Prostate gland (tissue), 2 donors: ENCODE data around the gene ABHD17A. TPM values are rescaled to one million over a fixed set of nuclear protein-coding genes. Genes with fewer than 3 reads are reported as not detected.

ENCODE experiments used
- DNase-seq: peaks from one replicate; pipeline ENCODE4 v3.0.0-alpha.2; 2019; ENCODE audit warnings: low spot score
- H3K27ac ChIP-seq, 2 donors: fragments of 200-600 bp; sonication (generic); 2 replicates each; pipeline ENCODE4 v1.5.1; 2017 to 2019
- H3K27me3 ChIP-seq: fragments of 200-600 bp; sonication (generic); replicated peaks from 2 replicates; pipeline ENCODE4 v1.5.1; 2019; ENCODE audit not compliant: insufficient read depth
- H3K36me3 ChIP-seq, 2 donors: fragments of 200-600 bp; sonication (generic); 1 replicate in 1 of 2; 2 replicates in 1 of 2; pipeline versions ENCODE4 v1.5.1 to v1.8.1; 2017 to 2019
- H3K4me1 ChIP-seq: fragments of 200-600 bp; sonication (generic); replicated peaks from 2 replicates; pipeline ENCODE4 v1.5.1; 2019
- H3K4me3 ChIP-seq, 2 donors: fragments of 200-600 bp; sonication (generic); 2 replicates each; pipeline ENCODE4 v1.5.1; 2017 to 2019
- H3K9me3 ChIP-seq: fragments of 200-600 bp; sonication (generic); 2 replicates; pipeline ENCODE4 v1.5.1; 2017
- POLR2A ChIP-seq: fragments of 450-650 bp; IDR thresholded peaks from one replicate; pipeline ENCODE4 v1.6.1; 2016; ENCODE audit warnings: antibody characterized with exemption, mild to moderate bottlenecking
- POLR2AphosphoS5 ChIP-seq: sonication (generic); formaldehyde crosslinking; IDR thresholded peaks from one replicate; pipeline ENCODE4 v1.6.1; 2017; ENCODE audit warnings: antibody characterized with exemption
- WGBS: methylation state at CpG from one replicate; pipeline ENCODE4 v1.1.5; 2018; 5-methylcytosine and 5-hydroxymethylcytosine counted together
- intact Hi-C: fragments of 100-400 bp; cut with DNase I; formaldehyde crosslinking; loops from one replicate; pipeline ENCODE4 v1.14.2; 2022
- total RNA-seq, 2 donors: library from RNA; depleted of rRNA; stranded (reverse); fragments of >200 nt; gene quantifications; one replicate each; pipeline ENCODE4 v1.1.0, GENCODE V29; 2016
- TF ChIP-seq, protein P1 (sequence below), 4 experiments: fragments of 200-600 bp in 2 of 4; fragments of 450-650 bp in 2 of 4; sonication (generic) in 2 of 4; IDR thresholded peaks; 1 replicate in 3 of 4; 2 replicates in 1 of 4; pipeline ENCODE4 v1.5.1; 2016 to 2019; ENCODE audit warnings: antibody characterized with exemption in 4 of 4, mild to moderate bottlenecking in 2 of 4, moderate library complexity in 2 of 4

Gene ABHD17A
- total RNA-seq, 2 donors from 2014 or later, result 131 to 146 TPM

DNA sequence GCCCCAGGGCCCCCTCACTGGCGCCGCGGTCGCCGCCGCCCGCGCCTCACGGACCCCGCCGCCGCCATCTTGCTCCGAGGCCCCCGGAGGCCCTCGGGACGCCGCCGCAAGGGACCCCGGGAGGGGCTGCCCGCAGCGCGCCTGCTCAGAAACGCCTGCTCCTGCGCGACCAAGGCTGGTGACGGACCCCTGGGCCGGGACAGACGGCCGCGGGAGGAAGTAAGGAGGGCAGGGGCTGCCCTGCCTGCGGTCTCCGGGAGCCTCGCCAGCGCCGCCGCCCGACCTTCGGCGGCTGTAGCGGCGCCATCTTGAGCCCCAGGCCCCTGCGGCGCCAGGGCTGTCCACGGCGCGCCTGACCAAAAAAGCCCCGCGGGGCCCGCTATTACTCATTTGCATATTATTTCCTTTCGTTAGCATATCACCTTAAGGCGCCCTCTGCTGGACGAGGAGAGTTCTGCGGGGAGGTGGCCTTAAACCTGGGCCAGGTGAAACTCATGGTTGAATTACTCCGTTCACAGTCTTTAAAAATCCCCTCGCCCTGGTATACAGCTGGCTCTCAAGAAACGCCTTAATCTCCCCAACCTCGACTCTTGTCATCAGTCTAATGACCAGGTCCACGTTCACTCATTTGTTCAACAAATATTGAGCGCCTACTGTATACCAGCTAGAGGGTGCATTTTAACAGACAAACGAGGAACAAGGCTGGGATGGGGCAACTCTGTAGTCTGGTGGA lies 36.7 kb downstream of the ABHD17A start, which contains the start of gene REXO1:
Gene REXO1, minus strand, starts transcription at position 85 of the 733 bp plus-strand sequence. CDS start 125 bp downstream, outside the sequence.
- H3K4me3 ChIP-seq, result peak within 1 kb of the TSS; percentile 93 to 95
- no peaks in the 10 kb centered on the region for H3K36me3 ChIP-seq
- peak; percentile 94 for DNase-seq
- 2% methylated on average over 41 of the region's 60 CpGs for WGBS
- no peaks in the 10 kb centered on the region for H3K27me3 ChIP-seq
- TF ChIP-seq POLR2AphosphoS5, result peak; percentile 85
- TF ChIP-seq, protein P1, sequence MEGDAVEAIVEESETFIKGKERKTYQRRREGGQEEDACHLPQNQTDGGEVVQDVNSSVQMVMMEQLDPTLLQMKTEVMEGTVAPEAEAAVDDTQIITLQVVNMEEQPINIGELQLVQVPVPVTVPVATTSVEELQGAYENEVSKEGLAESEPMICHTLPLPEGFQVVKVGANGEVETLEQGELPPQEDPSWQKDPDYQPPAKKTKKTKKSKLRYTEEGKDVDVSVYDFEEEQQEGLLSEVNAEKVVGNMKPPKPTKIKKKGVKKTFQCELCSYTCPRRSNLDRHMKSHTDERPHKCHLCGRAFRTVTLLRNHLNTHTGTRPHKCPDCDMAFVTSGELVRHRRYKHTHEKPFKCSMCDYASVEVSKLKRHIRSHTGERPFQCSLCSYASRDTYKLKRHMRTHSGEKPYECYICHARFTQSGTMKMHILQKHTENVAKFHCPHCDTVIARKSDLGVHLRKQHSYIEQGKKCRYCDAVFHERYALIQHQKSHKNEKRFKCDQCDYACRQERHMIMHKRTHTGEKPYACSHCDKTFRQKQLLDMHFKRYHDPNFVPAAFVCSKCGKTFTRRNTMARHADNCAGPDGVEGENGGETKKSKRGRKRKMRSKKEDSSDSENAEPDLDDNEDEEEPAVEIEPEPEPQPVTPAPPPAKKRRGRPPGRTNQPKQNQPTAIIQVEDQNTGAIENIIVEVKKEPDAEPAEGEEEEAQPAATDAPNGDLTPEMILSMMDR (IDR thresholded peaks at IDR 0.05), result peak; percentile 91 to 97 (median 94)
- TF ChIP-seq POLR2A, result peak; percentile 27
- peak within 1 kb of the TSS; percentile 95 to 100 for H3K27ac ChIP-seq
- peaks cover 31% of the 10 kb centered on the region for H3K4me1 ChIP-seq
- intact Hi-C loops, result no loop called here
- H3K9me3 ChIP-seq, result no peaks in the 10 kb centered on the region

DNA sequence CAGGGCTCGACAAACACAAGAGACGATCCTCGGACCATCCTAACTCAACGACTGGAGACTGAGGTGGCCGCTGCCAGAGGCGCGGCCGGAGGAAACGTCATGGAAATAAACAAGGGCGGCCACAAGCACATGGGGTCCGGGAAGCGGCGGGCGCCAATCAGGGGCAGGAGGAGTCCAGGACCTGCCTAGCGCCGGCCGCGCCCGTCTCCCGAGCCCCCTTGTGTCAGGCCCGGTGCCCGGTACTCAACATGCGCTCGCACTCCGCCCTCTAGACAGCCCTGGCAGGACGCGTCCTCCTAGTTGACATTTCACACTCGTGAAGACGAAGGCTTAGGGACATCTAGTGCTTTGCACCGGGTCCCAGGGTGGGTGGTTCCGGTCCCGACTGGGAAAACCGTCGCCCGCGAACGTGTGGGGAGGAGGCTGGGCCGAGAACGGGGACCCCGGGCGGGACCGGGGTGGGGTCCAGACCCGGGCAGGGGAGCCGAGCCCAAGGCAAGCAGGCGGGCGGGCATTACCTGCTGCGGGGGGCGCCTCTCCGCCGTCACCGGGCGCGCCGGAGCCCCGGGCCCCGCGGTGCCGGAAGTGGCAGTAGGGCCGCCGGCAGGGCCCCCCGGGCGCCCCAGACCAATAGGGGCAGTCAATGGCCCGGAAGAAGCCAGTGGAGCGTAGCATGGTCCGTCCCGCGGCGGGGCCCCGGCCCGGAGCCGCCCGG lies 37.5 kb downstream of the ABHD17A start:
- intact Hi-C loops, result no loop called here
- TF ChIP-seq POLR2A, result no peak
- no peak for TF ChIP-seq POLR2AphosphoS5
- TF ChIP-seq, protein P1 (IDR thresholded peaks at IDR 0.05), result no peak
- no peaks in the 10 kb centered on the region for H3K9me3 ChIP-seq
- DNase-seq, result no peak
- H3K4me1 ChIP-seq, result peaks cover 32% of the 10 kb centered on the region
- H3K4me3 ChIP-seq, result peak overlapping the region; percentile 93 to 95
- no peaks in the 10 kb centered on the region for H3K27me3 ChIP-seq
- no peaks in the 10 kb centered on the region for H3K36me3 ChIP-seq
- WGBS, result under 1% methylated on average over 42 of the region's 72 CpGs
- H3K27ac ChIP-seq, result peak overlapping the region; percentile 95 to 100

GRCh38 chr19:1847348-1847683 lies 38.0 kb downstream of the ABHD17A start:
- peak overlapping the region; percentile 93 to 95 for H3K4me3 ChIP-seq
- no peaks in the 10 kb centered on the region for H3K9me3 ChIP-seq
- TF ChIP-seq POLR2AphosphoS5, result no peak
- no peak for TF ChIP-seq POLR2A
- TF ChIP-seq, protein P1 (IDR thresholded peaks at IDR 0.05), result no peak
- intact Hi-C loops, result no loop called here
- H3K4me1 ChIP-seq, result peaks cover 32% of the 10 kb centered on the region
- no peaks in the 10 kb centered on the region for H3K27me3 ChIP-seq
- no peak for DNase-seq
- H3K36me3 ChIP-seq, result no peaks in the 10 kb centered on the region
- 9% methylated on average over 12 of the region's 12 CpGs for WGBS
- peak overlapping the region in 1 of 2 donors; percentile 100 for H3K27ac ChIP-seq

DNA sequence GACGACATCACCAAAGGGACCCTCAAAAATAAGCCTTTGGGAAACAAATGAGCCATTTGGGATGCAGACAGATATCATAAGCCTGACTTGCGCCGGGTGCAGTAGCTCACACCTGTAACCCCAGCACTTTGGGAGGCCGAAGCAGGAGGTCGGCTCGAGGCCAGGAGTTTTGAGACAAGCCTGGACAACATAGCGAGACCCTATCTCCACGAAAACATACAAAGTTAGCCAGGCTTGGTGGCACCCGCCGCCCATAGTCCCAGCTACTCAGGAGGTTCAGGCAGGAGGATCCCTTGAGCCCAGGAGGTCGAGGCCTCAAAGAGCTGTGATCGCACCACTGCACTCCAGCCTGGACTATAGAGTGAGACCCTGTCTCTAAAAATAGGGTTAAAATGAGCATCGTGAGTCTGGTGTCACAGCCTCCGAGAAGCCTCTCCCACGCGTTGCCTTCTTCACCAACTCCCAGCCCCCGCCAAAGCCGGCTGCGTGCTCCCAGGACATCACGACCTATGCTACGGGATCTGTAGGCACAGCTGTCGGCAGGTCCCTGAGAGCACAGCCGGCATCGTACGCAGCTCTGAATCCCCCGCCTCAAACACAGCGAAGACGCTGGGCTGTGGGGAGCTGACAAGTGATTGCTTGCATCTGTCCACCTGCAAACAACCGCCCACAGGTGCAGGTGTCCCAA lies 38.6 kb downstream of the ABHD17A start:
- Histone ChIP-seq H3K27ac (no peak overlapping the region), H3K4me1 (peaks cover 32% of the 10 kb centered on the region), H3K36me3 (no peaks in the 10 kb centered on the region), H3K9me3 (no peaks in the 10 kb centered on the region), H3K27me3 (no peaks in the 10 kb centered on the region), H3K4me3 (peak overlapping the region in 1 of 2 donors; percentile 95)
- 63% methylated on average over 29 of the region's 29 CpGs for WGBS
- no peak for DNase-seq
- TF ChIP-seq POLR2AphosphoS5 (no peak), POLR2A (no peak)
- TF ChIP-seq, protein P1 (IDR thresholded peaks at IDR 0.05), result no peak
- intact Hi-C loops, result no loop called here
